KMS-11 (cell line): ENCODE results near the gene DBNDD1.
"Not testable (repeated sequence)": the region's sequence is repeated elsewhere in the genome, so short reads cannot be mapped to it uniquely, and the experiment has no call there.

Experiments used
- H2AFZ ChIP-seq: fragments of 200-600 bp; sonication (generic); 2 replicates; pipeline ENCODE4 v1.6.1; 2016; ENCODE audit warnings: antibody characterized with exemption, mixed run types, low read depth
- H3K27ac ChIP-seq: fragments of 200-600 bp; sonication (generic); 2 replicates; pipeline ENCODE4 v1.6.1; 2016; ENCODE audit warnings: mild to moderate bottlenecking, mixed run types
- H3K27me3 ChIP-seq: fragments of 200-600 bp; sonication (generic); 2 replicates; pipeline ENCODE4 v1.6.1; 2017; ENCODE audit warnings: mild to moderate bottlenecking, low read depth, mixed run types, moderate library complexity; ENCODE audit not compliant: insufficient read depth
- H3K36me3 ChIP-seq: fragments of 200-600 bp; sonication (generic); 2 replicates; pipeline ENCODE4 v1.6.1; 2017; ENCODE audit warnings: mild to moderate bottlenecking, mixed run types; ENCODE audit not compliant: insufficient read depth
- H3K4me1 ChIP-seq: fragments of 200-600 bp; sonication (generic); 2 replicates; pipeline ENCODE4 v1.6.1; 2016; ENCODE audit warnings: mild to moderate bottlenecking, low read depth, mixed run types; ENCODE audit not compliant: poor library complexity, severe bottlenecking
- H3K4me2 ChIP-seq: fragments of 200-600 bp; sonication (generic); 2 replicates; pipeline ENCODE4 v1.7.0; 2016; ENCODE audit warnings: mild to moderate bottlenecking, mixed run types
- H3K4me3 ChIP-seq: fragments of 200-600 bp; sonication (generic); IDR thresholded peaks from 2 replicates; pipeline ENCODE4 v1.6.1; 2017; ENCODE audit warnings: low read depth, low read length, mixed read lengths; ENCODE audit not compliant: insufficient read depth
- H3K79me2 ChIP-seq: fragments of 200-600 bp; sonication (generic); 2 replicates; pipeline ENCODE4 v1.6.1; 2016; ENCODE audit warnings: low read depth, mixed run types; ENCODE audit not compliant: insufficient read depth
- H3K9ac ChIP-seq: fragments of 200-600 bp; sonication (generic); 2 replicates; pipeline ENCODE4 v1.6.1; 2016; ENCODE audit warnings: mild to moderate bottlenecking, mixed run types
- H4K20me1 ChIP-seq: fragments of 200-600 bp; sonication (generic); 2 replicates; pipeline ENCODE4 v1.6.1; 2016; ENCODE audit warnings: mild to moderate bottlenecking, mixed run types; ENCODE audit not compliant: insufficient read depth
- CTCF ChIP-seq: fragments of 200-600 bp; sonication (generic); conservative IDR thresholded peaks from 2 replicates; pipeline ENCODE4 v1.6.1; 2017; ENCODE audit warnings: low read depth, mild to moderate bottlenecking, antibody characterized with exemption, low read length, moderate library complexity, mixed read lengths

DBNDD1 gene

GRCh38 chr16:90008708-90009145 is 10.5 kb downstream of the DBNDD1 start:
- Histone ChIP-seq H3K27me3 (peaks cover 21% of the 10 kb centered on the region), H3K4me3 (no peak overlapping the region), H3K4me2 (no peak overlapping the region), H2AFZ (no peak overlapping the region), H3K27ac (no peak overlapping the region), H4K20me1 (no peaks in the 10 kb centered on the region), H3K36me3 (no peaks in the 10 kb centered on the region), H3K79me2 (no peaks in the 10 kb centered on the region), H3K4me1 (no peaks in the 10 kb centered on the region), H3K9ac (no peak overlapping the region)
- TF ChIP-seq CTCF: no peak

GRCh38 chr16:90007635-90008234 is 11.5 kb downstream of the DBNDD1 start:
- not testable (repeated sequence) for H3K36me3 ChIP-seq, H3K79me2 ChIP-seq, H3K4me3 ChIP-seq, H3K9ac ChIP-seq, H3K4me2 ChIP-seq, H3K27ac ChIP-seq, H2AFZ ChIP-seq, H3K4me1 ChIP-seq, H4K20me1 ChIP-seq
- peaks cover 21% of the 10 kb centered on the region for H3K27me3 ChIP-seq

GRCh38 chr16:90007015-90007414 is 12.2 kb downstream of the DBNDD1 start:
- no peaks in the 10 kb centered on the region for H4K20me1 ChIP-seq

DNA sequence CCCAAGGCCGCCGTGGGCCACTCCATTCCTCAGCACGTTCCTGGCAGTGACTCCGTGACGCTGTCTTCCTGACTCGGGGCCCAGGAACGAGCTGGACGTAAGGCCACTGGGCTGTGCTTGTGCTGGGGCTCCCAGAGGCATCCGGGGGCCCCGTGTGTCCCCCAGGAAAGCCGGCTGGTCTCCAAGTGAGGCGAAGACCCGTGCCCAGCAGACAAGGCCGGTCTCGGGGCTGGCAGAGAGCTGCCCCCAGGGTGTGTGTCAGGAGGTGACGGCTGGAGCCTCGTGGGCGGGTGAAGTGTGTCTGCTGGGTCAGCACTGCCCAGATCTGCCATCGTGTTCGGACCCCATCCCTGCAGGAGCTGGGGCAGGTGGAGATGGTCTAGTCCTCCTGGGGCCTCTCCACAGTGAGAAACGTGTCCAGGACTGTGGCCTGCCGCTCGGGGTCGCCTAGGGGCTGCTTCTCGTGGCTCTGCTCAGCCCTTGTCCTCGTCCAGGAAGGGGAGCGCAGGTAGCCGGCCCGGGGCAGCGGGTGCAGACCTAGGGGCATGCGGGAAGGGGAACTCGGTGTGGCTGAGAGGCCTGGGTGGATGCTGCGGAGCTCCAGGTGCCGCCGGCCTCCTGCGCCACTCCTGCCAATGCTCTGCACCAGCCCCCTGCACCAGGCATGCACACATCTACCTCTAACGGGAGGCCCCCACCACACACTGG is 13.1 kb downstream of the DBNDD1 start:
- Histone ChIP-seq H3K27me3 (peaks cover 18% of the 10 kb centered on the region), H3K79me2 (no peaks in the 10 kb centered on the region), H3K9ac (no peak overlapping the region), H3K4me3 (no peak overlapping the region), H3K27ac (no peak overlapping the region), H4K20me1 (no peaks in the 10 kb centered on the region), H3K4me1 (no peaks in the 10 kb centered on the region), H3K4me2 (no peak overlapping the region), H3K36me3 (no peaks in the 10 kb centered on the region), H2AFZ (no peak overlapping the region)
- no peak for TF ChIP-seq CTCF

More at GRCh38 chr16:90007015-90007414, 12.2 kb downstream of the DBNDD1 start:
- no peaks in the 10 kb centered on the region for H3K4me1 ChIP-seq
- H3K27me3 ChIP-seq: peaks cover 18% of the 10 kb centered on the region
- no peak for TF ChIP-seq CTCF
- H3K4me2 ChIP-seq: no peak overlapping the region
- H3K4me3 ChIP-seq: no peak overlapping the region
- no peak overlapping the region for H3K27ac ChIP-seq
- H2AFZ ChIP-seq: no peak overlapping the region
- H3K36me3 ChIP-seq: no peaks in the 10 kb centered on the region
- H3K79me2 ChIP-seq: no peaks in the 10 kb centered on the region
- no peak overlapping the region for H3K9ac ChIP-seq

DNA sequence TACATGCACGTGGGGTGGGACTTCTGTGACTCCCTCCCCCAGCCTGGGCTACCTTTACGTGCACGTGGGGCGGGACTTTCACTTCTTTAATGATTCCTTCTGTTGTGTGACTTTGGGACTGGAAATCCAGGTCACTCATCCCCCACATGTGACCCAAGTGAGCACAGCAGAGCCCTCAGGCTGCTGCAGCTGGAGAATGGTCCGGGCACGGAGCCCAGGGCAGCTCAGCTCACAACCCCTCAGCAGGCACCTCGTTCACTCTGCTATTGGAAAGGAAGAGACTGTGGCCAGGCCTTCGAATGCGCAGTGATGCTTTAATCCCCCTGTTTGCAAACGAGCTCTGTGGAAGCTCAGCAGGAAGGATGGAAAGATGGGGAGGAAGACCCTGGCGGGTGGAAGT is 14.7 kb downstream of the DBNDD1 start:
- no peak overlapping the region for H3K4me3 ChIP-seq
- H3K79me2 ChIP-seq: no peaks in the 10 kb centered on the region
- no peaks in the 10 kb centered on the region for H3K36me3 ChIP-seq
- H3K4me2 ChIP-seq: no peak overlapping the region
- no peak overlapping the region for H3K27ac ChIP-seq
- H3K27me3 ChIP-seq: peaks cover 9% of the 10 kb centered on the region
- TF ChIP-seq CTCF: no peak
- H4K20me1 ChIP-seq: no peaks in the 10 kb centered on the region
- H3K4me1 ChIP-seq: no peaks in the 10 kb centered on the region
- no peak overlapping the region for H3K9ac ChIP-seq
- H2AFZ ChIP-seq: no peak overlapping the region
